Gastroesophageal sphincter (tissue), 3 donors: ENCODE results near the gene TMED4.

Experiments
- CTCF ChIP-seq, 4 experiments: fragments of 200-600 bp in 2 of 4; fragments of 450-650 bp in 2 of 4; sonication (generic) in 1 of 4; IDR thresholded peaks; one replicate each; pipeline ENCODE4 v1.5.1; 2017 to 2019; ENCODE audit warnings: antibody characterized with exemption in 4 of 4, mild to moderate bottlenecking in 2 of 4, moderate library complexity in 2 of 4
- POLR2A ChIP-seq, 2 donors: fragments of 450-650 bp; IDR thresholded peaks; one replicate each; pipeline ENCODE4 v1.6.1; 2017; ENCODE audit warnings: antibody characterized with exemption in 2 of 2, mild to moderate bottlenecking in 2 of 2, moderate library complexity in 1 of 2
- POLR2AphosphoS5 ChIP-seq: sonication (generic); formaldehyde crosslinking; IDR thresholded peaks from one replicate; pipeline ENCODE4 v1.6.1; 2017; ENCODE audit warnings: antibody characterized with exemption

- TF ChIP-seq CTCF (IDR thresholded peaks at IDR 0.05) (no peak), POLR2A (IDR thresholded peaks at IDR 0.05) (no peak), POLR2AphosphoS5 (no peak)
Observed at GRCh38 chr7:44566680-44567079, 15.4 kb downstream of the TMED4 start.
